Epithelial cell of esophagus (primary cell): ENCODE results near the gene FGF14.

ENCODE experiments used
- DNase-seq: peaks from one replicate; pipeline ENCODE4 v3.0.0; 2010; ENCODE audit warnings: low read depth
- H3K4me3 ChIP-seq: 2 replicates; pipeline ENCODE4 v1.5.1; 2011; ENCODE audit warnings: mild to moderate bottlenecking, low read length, control low read depth
- CTCF ChIP-seq: IDR thresholded peaks from 2 replicates; pipeline ENCODE4 v1.5.1; 2011; ENCODE audit warnings: low read depth, mild to moderate bottlenecking, low read length, control low read depth, inconsistent platforms; ENCODE audit not compliant: insufficient read depth; ENCODE audit errors: missing control alignments

The FGF14 gene

GRCh38 chr13:102042746-102043145 is 359.1 kb downstream of the FGF14 start:
- no peak overlapping the region for H3K4me3 ChIP-seq
- DNase-seq, result no peak
- TF ChIP-seq CTCF, result no peak

GRCh38 chr13:102041544-102041943 is 360.3 kb downstream of the FGF14 start:
- no peak overlapping the region for H3K4me3 ChIP-seq
- no peak for DNase-seq
- no peak for TF ChIP-seq CTCF

- DNase-seq, result no peak
- H3K4me3 ChIP-seq, result no peak overlapping the region
- TF ChIP-seq CTCF, result no peak
Measured at GRCh38 chr13:102040812-102041211, 361.0 kb downstream of the FGF14 start.

- TF ChIP-seq CTCF, result no peak
- no peak for DNase-seq
- no peak overlapping the region for H3K4me3 ChIP-seq
Measured at GRCh38 chr13:102039264-102039663, 362.6 kb downstream of the FGF14 start.

- H3K4me3 ChIP-seq, result no peak overlapping the region
- no peak for DNase-seq
Measured at GRCh38 chr13:102038787-102039186, 363.1 kb downstream of the FGF14 start.

GRCh38 chr13:102035969-102036368 is 365.9 kb downstream of the FGF14 start:
- H3K4me3 ChIP-seq, result no peak overlapping the region
- no peak for DNase-seq
- TF ChIP-seq CTCF, result no peak

More at GRCh38 chr13:102038787-102039186, 363.1 kb downstream of the FGF14 start:
- TF ChIP-seq CTCF, result no peak

GRCh38 chr13:102033857-102034331 is 368.0 kb downstream of the FGF14 start:
- no peak for DNase-seq
- no peak overlapping the region for H3K4me3 ChIP-seq
- TF ChIP-seq CTCF, result no peak
